ENCODE data around the gene SSBP4.

DNA sequence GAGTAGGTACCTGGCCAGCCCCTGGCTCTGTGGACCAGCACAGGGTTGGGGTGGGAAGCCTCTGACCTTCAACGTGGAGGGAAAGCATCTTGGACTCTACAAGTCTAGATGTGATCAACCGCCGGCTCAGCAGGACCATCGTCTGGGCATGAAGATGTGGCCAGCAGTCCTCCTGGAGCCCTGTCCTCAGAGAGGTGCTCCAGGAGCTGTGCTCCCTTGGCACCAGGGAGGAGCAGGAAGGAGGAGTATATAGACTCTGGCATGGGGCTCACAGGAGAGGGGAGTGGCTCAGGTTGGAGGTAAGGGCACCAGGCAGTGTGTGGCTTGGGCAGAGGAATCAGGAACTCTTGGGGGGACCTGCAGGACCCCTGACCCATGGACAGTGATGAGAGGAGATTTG lies 37.1 kb downstream of the SSBP4 start:
- TF ChIP-seq SP1 (CRISPR knock-in tag; IDR thresholded peaks at IDR 0.05): no peak
- no peak for TF ChIP-seq PHF8 (IDR thresholded peaks at IDR 0.05; ENCODE audit: borderline replicate concordance, low read length)
- no peak for TF ChIP-seq CTCF (IDR thresholded peaks at IDR 0.05 in 2 of 3, conservative IDR thresholded peaks at IDR 0.05 in 1 of 3; ENCODE audit: insufficient read depth in 2 of 3, low read depth in 1 of 3, low read length in 3 of 3)
- no peak for TF ChIP-seq ZBTB40 (IDR thresholded peaks at IDR 0.05)
- no peak for TF ChIP-seq ZBTB40 (CRISPR knock-in tag; IDR thresholded peaks at IDR 0.05)
- no peak for TF ChIP-seq SMC3 (conservative IDR thresholded peaks at IDR 0.05; ENCODE audit: insufficient read depth, low read depth, low read length)
- no peak for TF ChIP-seq ZKSCAN8 (CRISPR knock-in tag; IDR thresholded peaks at IDR 0.05)

Data from K562 (cell line).